Measurements from ENCODE around the gene PNISR.

The PNISR gene

GRCh38 chr6:99353126-99353525 lies 72.0 kb downstream of the PNISR start:
- Histone ChIP-seq H3K4me1 (ENCODE audit: insufficient read depth, poor library complexity, severe bottlenecking) (peaks cover 10% of the 10 kb centered on the region), H3K27ac (ENCODE audit: poor library complexity, severe bottlenecking) (no peak overlapping the region), H3K36me3 (ENCODE audit: low read depth) (no peaks in the 10 kb centered on the region), H3K9me3 (ENCODE audit: severe bottlenecking) (no peaks in the 10 kb centered on the region), H3K27me3 (ENCODE audit: insufficient read depth, poor library complexity, severe bottlenecking) (no peaks in the 10 kb centered on the region), H3K4me3 (ENCODE audit: severe bottlenecking) (no peak overlapping the region)
- TF ChIP-seq, protein P1, sequence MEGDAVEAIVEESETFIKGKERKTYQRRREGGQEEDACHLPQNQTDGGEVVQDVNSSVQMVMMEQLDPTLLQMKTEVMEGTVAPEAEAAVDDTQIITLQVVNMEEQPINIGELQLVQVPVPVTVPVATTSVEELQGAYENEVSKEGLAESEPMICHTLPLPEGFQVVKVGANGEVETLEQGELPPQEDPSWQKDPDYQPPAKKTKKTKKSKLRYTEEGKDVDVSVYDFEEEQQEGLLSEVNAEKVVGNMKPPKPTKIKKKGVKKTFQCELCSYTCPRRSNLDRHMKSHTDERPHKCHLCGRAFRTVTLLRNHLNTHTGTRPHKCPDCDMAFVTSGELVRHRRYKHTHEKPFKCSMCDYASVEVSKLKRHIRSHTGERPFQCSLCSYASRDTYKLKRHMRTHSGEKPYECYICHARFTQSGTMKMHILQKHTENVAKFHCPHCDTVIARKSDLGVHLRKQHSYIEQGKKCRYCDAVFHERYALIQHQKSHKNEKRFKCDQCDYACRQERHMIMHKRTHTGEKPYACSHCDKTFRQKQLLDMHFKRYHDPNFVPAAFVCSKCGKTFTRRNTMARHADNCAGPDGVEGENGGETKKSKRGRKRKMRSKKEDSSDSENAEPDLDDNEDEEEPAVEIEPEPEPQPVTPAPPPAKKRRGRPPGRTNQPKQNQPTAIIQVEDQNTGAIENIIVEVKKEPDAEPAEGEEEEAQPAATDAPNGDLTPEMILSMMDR (IDR thresholded peaks at IDR 0.05; ENCODE audit: poor library complexity, severe bottlenecking), result no peak
- ATAC-seq (ENCODE audit: low read depth), result no peak
- DNase-seq (ENCODE audit: low spot score), result no peak

DNA sequence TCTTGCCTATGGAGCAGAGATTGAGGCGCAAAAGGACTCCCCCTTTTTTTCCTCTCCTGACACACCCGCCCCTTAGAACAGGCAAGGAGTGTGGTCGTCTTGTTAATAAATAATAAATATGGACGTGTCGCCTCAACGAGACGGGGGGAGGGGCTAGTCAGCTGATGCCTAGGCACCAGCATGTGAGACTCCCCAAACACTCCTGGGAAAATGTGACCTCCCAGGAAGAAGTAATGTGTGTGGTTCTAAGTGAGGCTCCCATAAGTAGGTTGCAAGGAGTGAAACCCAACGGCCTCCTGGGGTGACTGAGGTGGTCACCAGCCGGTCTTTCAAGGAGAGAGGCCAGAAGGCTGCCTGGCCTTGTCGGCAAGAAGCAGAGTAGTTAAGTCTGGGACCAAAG lies 74.5 kb downstream of the PNISR start:
- DNase-seq (ENCODE audit: low spot score) (no peak), ATAC-seq (ENCODE audit: low read depth) (no peak)
- H3K4me3 ChIP-seq (ENCODE audit: severe bottlenecking), result peak overlapping the region; percentile 68

DNA sequence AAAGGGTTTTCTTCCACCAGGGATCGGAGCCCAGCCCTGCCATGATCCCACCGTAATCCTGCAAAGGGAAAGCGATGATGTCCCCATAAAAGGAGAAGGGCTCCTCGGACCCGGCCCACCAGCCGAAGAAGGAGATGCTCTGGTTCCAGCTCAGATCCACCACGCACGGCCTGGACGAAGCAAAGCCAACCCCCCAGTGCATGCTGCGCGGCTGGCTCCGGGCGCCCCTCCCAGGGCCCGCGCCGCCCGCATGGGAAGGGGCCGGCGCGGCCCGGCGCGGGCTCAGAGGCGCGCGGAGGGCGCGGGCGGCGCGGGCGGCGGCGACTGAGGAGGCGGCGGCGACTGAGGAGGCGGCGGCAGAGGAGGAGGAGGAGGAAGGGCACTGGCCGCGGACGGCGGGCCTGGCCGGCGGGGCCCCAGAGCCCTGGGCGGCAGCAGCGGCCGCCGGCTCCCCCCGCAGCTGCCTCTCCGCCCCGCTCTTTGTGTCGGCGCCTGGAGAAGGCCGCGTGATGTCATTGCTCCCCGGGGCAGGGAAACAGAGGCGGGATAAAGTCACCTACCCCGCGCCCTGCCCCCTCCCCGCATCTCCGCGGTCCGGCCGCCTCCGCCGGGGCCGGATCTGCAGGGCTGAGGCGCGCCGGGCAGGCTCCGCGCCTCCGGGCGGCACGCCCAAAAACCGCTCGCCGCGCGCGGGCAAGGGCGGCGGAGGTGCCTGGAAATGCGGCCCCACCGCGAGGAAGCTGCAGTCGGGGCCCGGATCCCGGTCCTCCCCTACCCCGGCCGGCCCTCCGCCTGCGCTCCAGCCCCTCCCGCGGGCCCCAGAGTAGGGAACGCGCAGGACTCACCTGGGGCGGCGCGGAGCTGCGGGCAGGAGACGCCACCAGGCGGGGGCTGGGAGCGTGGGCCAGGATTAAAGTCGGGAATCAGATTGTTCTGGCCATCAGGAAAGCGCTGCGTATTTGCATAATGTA lies 75.7 kb downstream of the PNISR start, which contains the start of gene FAXC:
TSS of gene FAXC (minus strand) at position 504 of the 971 bp plus-strand sequence. CDS start at position 202, 302 bp downstream.
- H3K27me3 ChIP-seq (ENCODE audit: insufficient read depth, poor library complexity, severe bottlenecking), result no peaks in the 10 kb centered on the region
- H3K27ac ChIP-seq (ENCODE audit: poor library complexity, severe bottlenecking), result peak within 1 kb of the TSS; percentile 7
- peaks cover 12% of the 10 kb centered on the region for H3K4me1 ChIP-seq (ENCODE audit: insufficient read depth, poor library complexity, severe bottlenecking)
- peak; percentile 93 for ATAC-seq (ENCODE audit: low read depth)
- H3K9me3 ChIP-seq (ENCODE audit: severe bottlenecking), result no peaks in the 10 kb centered on the region
- TF ChIP-seq, protein P1 (IDR thresholded peaks at IDR 0.05; ENCODE audit: poor library complexity, severe bottlenecking), result peak; percentile 55
- H3K36me3 ChIP-seq (ENCODE audit: low read depth), result no peaks in the 10 kb centered on the region
- H3K4me3 ChIP-seq (ENCODE audit: severe bottlenecking), result peak within 1 kb of the TSS; percentile 68
- DNase-seq (ENCODE audit: low spot score), result peak; percentile 70

More for the DNA sequence above, 74.5 kb downstream of the PNISR start:
- TF ChIP-seq, protein P1 (IDR thresholded peaks at IDR 0.05; ENCODE audit: poor library complexity, severe bottlenecking), result no peak
- Histone ChIP-seq H3K27ac (ENCODE audit: poor library complexity, severe bottlenecking) (no peak overlapping the region), H3K27me3 (ENCODE audit: insufficient read depth, poor library complexity, severe bottlenecking) (no peaks in the 10 kb centered on the region), H3K9me3 (ENCODE audit: severe bottlenecking) (no peaks in the 10 kb centered on the region), H3K4me1 (ENCODE audit: insufficient read depth, poor library complexity, severe bottlenecking) (peaks cover 10% of the 10 kb centered on the region), H3K36me3 (ENCODE audit: low read depth) (no peaks in the 10 kb centered on the region)

- no peak for ATAC-seq (ENCODE audit: low read depth)
- peak overlapping the region; percentile 68 for H3K4me3 ChIP-seq (ENCODE audit: severe bottlenecking)
- peaks cover 15% of the 10 kb centered on the region for H3K4me1 ChIP-seq (ENCODE audit: insufficient read depth, poor library complexity, severe bottlenecking)
- no peak overlapping the region for H3K27ac ChIP-seq (ENCODE audit: poor library complexity, severe bottlenecking)
- H3K36me3 ChIP-seq (ENCODE audit: low read depth), result no peaks in the 10 kb centered on the region
- H3K9me3 ChIP-seq (ENCODE audit: severe bottlenecking), result no peaks in the 10 kb centered on the region
- no peaks in the 10 kb centered on the region for H3K27me3 ChIP-seq (ENCODE audit: insufficient read depth, poor library complexity, severe bottlenecking)
- TF ChIP-seq, protein P1 (IDR thresholded peaks at IDR 0.05; ENCODE audit: poor library complexity, severe bottlenecking), result no peak
- DNase-seq (ENCODE audit: low spot score), result no peak
Observed at GRCh38 chr6:99348288-99349170, 76.6 kb downstream of the PNISR start.

All from RWPE2 (cell line).